ENCODE measurements around the gene ALDH1A3.

Gene ALDH1A3

GRCh38 chr15:100958326-100959065 lies 78.9 kb downstream of the ALDH1A3 start:
- no peak for DNase-seq

- DNase-seq, result no peak
Observed at GRCh38 chr15:100959066-100960050, 79.7 kb downstream of the ALDH1A3 start.
